Progenitor cell of endocrine pancreas (in vitro differentiated cells): ENCODE results near the gene CSF2RB. TPM values are rescaled to one million over a fixed set of nuclear protein-coding genes. Genes with fewer than 3 reads are reported as not detected.

Experiments
- DNase-seq: peaks from one replicate; pipeline ENCODE4 v3.0.0; 2021; ENCODE audit warnings: low spot score; ENCODE audit not compliant: unreplicated experiment
- H3K27ac Mint-ChIP-seq: 2 replicates; pipeline ENCODE4 v1.8.0; 2021; ENCODE audit warnings: mild to moderate bottlenecking, moderate library complexity, mixed read lengths
- H3K27me3 Mint-ChIP-seq: 2 replicates; pipeline ENCODE4 v1.8.0; 2021; ENCODE audit warnings: mixed read lengths
- H3K36me3 Mint-ChIP-seq: 2 replicates; pipeline ENCODE4 v1.8.0; 2022; ENCODE audit warnings: mixed read lengths; ENCODE audit not compliant: insufficient read depth
- H3K4me1 Mint-ChIP-seq: 2 replicates; pipeline ENCODE4 v1.8.0; 2021; ENCODE audit warnings: low read depth, mixed read lengths
- H3K4me3 Mint-ChIP-seq: 2 replicates; pipeline ENCODE4 v1.8.0; 2021; ENCODE audit warnings: low read depth, mild to moderate bottlenecking, moderate library complexity, mixed read lengths
- H3K9me3 Mint-ChIP-seq: 2 replicates; pipeline ENCODE4 v1.8.0; 2021; ENCODE audit warnings: low read depth, mixed read lengths
- CTCF ChIP-seq: fragments of 200-600 bp; sonication (generic); IDR thresholded peaks from one replicate; pipeline ENCODE4 v1.5.0; 2021; ENCODE audit warnings: antibody characterized with exemption, mild to moderate bottlenecking; ENCODE audit not compliant: unreplicated experiment
- total RNA-seq: library from RNA; stranded (reverse); gene quantifications from 2 replicates; pipeline ENCODE4 v1.2.1, GENCODE V29; 2021

Gene CSF2RB
- total RNA-seq, 1 donor from 2014 or later = not detected

DNA sequence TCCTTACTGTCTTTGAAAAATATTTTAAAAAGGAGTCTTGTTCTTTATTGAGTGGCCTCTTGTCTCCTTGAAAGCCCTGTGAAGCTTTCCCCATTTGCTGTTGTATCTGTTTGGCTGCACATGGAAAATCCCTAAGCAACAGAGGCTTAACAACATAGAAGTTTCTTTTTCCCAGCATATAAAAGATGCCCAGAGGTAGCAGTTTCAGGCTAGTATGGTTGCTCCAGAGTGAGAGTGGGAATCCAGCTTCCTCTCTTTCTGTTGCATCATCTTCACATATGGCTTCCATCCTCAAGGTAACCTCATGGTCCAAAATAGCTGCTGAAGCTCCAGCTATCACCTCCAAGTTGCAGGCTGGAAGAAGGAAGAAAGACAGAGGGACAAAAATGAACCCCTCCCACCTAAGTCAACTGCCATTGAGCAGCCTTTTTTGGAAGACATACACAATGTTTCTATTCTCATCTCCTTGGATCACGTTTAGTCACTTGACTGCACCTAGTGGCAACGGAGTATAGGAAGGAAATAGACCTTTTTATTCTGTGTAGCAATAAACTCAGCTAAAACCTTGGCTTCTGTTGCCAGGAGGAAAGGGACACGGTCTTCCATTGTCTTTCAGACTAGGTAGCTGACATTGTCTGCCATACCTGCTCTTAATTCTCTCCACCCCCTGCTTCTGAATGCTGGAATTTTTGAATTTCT lies 5.3 kb downstream of the CSF2RB start:
- no peak overlapping the region for H3K27ac Mint-ChIP-seq
- H3K36me3 Mint-ChIP-seq = no peaks in the 10 kb centered on the region
- peaks cover 31% of the 10 kb centered on the region for H3K27me3 Mint-ChIP-seq
- H3K9me3 Mint-ChIP-seq = no peaks in the 10 kb centered on the region
- DNase-seq = no peak
- no peak overlapping the region for H3K4me3 Mint-ChIP-seq
- no peaks in the 10 kb centered on the region for H3K4me1 Mint-ChIP-seq
- no peak for TF ChIP-seq CTCF

DNA sequence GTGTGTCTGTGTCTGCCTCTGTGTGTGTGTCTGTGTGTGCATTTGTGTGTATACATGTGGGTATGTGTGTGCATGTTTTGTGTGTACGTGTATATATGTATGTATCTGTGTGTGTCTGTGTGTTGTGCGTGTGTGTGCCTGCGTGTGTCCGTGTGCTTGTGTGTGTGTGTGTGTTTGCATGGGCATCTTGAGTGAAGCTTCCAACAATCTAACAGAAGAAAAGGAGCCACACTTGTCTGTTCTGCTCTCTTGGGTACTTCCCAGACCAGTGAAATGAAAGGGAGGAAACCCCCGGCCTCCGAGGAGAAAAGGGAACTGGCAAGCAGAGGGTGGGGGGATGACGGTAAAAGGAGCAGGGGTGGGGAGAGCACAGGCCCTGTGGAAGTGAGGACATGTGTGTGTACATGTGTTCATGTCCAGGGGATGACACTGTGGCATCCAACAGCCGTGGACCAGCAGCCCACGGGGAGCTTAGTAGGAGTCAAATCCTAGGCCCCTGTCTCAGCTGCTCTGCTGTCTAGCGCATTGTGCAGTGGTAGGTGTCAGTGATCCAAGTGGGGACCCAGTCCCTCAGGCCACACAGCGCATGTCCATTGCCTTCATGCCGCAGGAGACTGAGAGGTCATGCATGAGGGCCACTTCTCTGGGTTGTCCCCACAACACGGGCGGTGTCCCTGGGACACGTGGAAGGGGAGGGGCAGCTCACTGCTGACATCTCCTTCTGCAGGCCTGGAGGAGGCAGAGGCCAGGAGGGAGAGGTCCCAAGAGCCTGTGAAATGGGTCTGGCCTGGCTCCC lies 8.1 kb downstream of the CSF2RB start:
- H3K27me3 Mint-ChIP-seq = peaks cover 30% of the 10 kb centered on the region
- DNase-seq = no peak
- H3K4me3 Mint-ChIP-seq = no peak overlapping the region
- H3K9me3 Mint-ChIP-seq = no peaks in the 10 kb centered on the region
- no peak for TF ChIP-seq CTCF
- H3K27ac Mint-ChIP-seq = no peak overlapping the region
- no peaks in the 10 kb centered on the region for H3K36me3 Mint-ChIP-seq
- no peaks in the 10 kb centered on the region for H3K4me1 Mint-ChIP-seq

DNA sequence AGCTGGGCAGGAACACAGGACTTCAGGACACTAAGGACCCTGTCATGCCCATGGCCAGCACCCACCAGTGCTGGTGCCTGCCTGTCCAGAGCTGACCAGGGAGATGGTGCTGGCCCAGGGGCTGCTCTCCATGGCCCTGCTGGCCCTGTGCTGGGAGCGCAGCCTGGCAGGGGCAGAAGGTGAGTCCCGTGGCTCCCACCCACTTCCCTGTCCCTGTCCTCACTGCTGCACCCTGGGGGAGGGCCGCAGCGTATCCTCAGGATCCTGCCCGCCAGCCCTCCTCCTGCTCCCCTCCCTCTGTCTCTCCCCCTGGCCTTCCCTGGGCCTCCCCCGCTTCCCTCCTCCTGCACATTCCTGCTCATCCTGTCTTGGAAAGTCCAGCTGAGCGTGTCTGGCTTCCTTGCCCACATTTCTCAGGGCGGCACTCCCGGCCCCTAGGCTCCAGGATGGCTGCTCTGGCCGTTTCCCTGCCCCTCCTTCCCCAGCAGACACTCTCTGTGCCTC lies 8.7 kb downstream of the CSF2RB start:
- Mint-ChIP-seq H3K4me1 (no peaks in the 10 kb centered on the region), H3K27me3 (peaks cover 30% of the 10 kb centered on the region), H3K27ac (no peak overlapping the region), H3K4me3 (no peak overlapping the region), H3K9me3 (no peaks in the 10 kb centered on the region), H3K36me3 (no peaks in the 10 kb centered on the region)
- DNase-seq = no peak
- no peak for TF ChIP-seq CTCF

DNA sequence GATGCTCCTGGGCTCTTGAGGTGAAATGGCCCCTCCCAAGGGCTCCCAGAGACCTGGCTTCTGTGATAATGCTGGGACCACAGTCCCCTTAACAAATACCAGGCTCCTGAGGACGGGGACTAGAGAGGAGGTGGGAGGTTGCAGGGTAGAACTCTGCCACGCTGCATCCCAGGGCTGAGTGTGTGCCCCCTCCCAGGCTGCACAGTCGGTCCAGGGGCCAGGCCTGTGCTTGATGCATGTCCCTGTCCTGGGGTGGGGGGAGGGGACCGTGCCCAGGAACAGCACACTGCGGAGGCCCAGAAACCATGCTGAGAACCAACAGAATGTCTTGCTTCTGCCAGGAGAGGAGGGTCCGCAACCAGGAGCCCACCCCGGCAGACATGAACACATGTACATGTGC lies 9.3 kb downstream of the CSF2RB start:
- Mint-ChIP-seq H3K4me3 (no peak overlapping the region), H3K36me3 (no peaks in the 10 kb centered on the region), H3K9me3 (no peaks in the 10 kb centered on the region), H3K4me1 (no peaks in the 10 kb centered on the region), H3K27ac (no peak overlapping the region), H3K27me3 (peaks cover 32% of the 10 kb centered on the region)
- no peak for TF ChIP-seq CTCF
- DNase-seq = no peak

- no peak for TF ChIP-seq CTCF
- Mint-ChIP-seq H3K36me3 (no peaks in the 10 kb centered on the region), H3K4me3 (no peak overlapping the region), H3K9me3 (no peaks in the 10 kb centered on the region), H3K27me3 (peaks cover 31% of the 10 kb centered on the region), H3K4me1 (no peaks in the 10 kb centered on the region), H3K27ac (no peak overlapping the region)
- no peak for DNase-seq
Observed at GRCh38 chr22:36923131-36923788, 9.8 kb downstream of the CSF2RB start.
